HG02642 (cell line): Measurements from ENCODE around the gene MMP24.
"Not testable (repeated sequence)": the region's sequence is repeated elsewhere in the genome, so short reads cannot be mapped to it uniquely, and the experiment has no call there.

ENCODE experiments used
- ATAC-seq: cut with Tn5 transposase; IDR thresholded peaks from one replicate; pipeline ENCODE4 v1.9.1; 2021; ENCODE audit warnings: mild to moderate bottlenecking; ENCODE audit not compliant: unreplicated experiment, poor library complexity

Gene MMP24

DNA sequence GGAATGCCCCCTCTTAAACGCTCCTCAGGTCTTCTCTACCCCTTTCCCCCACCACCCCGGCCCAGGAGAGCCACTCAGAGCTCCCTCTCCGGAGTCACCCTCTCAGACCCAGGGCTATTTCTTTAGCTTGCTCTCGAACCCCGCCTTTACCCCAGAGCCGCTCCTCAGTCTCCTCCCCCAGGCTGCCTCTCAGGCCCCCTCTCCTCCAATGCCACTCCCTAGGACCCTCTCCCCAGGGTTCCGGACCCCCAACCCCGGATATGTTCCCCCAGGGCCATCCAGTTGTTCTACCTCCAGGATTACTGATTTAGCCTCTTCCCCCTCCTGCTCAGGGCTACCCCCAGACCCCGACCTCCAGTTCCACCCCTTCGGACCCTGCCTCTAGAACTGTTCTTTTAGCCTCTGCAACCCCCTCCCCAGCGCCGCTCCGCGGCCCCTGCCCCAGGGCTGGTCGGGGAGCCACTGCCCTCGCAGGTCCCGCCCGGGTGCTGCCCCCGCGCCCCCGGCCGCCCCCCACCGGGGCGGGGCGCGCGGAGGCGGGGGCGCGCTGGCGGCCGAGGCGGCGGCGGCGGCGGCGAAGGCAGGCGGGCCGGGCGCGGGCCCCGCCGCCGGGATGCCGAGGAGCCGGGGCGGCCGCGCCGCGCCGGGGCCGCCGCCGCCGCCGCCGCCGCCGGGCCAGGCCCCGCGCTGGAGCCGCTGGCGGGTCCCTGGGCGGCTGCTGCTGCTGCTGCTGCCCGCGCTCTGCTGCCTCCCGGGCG, at the start of gene MMP24:
Gene MMP24, plus strand, starts transcription at position 565 of the 758 bp plus-strand sequence. Its CDS starts 49 bp downstream, at position 614.
- ATAC-seq: no peak

DNA sequence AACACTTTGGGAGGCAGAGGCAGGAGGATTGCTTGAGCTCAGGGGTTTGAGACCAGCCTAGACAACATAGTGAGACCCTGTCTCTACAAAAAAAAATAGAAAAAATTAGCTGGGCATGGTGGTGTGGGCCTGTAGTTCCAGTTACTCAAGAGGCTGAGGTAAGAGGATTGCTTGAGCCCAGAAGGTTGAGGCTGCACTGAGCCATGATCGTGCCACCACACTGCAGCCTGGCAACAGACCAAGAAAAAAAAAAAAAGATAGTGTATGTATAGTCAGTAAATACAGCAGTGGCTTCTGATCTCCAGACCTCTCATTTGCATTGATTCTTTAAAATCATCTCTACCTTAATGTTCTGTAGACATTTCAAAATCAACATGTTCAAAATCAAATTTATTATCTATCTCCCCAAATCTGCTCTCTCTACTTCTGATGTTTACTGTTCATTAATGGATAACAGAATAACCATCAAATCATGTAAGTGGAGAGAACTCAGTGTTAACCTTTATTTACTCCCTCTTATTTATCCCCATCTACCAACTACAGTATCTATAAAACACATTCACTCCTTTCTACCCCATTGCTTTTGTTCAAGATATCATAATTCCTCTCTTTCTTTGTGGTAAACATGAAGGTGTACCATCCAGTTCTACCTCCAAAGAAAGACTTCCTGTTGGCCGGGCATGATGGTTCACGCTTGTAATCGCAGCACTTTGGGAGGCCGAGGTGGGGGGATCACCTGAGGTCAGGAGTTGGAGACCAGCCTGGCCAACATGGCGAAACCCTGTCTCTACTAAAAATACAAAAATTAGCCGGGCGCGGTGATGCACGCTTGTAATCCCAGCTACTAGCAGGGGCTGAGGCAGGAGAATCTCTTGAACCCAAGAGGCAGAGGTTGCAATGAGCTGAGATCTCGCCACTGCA, 46.9 kb upstream of the MMP24 start:
- no peak for ATAC-seq

DNA sequence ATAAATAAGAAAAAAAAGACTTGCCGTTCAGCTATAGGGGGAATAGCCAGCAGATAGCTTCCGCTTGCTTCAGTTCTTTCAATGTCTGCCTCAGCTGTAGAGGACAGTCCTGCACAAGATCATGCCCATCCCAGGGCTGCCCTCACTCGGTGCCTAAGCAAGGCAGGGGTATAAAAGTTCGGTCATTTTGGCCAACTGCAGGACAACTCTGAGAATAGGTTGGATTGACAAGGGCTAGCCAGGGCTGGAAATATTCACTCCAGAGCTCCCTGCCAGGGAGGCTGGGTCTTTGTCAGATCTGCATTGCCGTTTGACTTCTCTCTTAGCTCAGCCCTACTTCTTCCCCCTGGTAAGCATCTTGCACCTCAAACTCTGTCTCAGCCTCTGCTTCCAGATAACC, 46.2 kb upstream of the MMP24 start:
- ATAC-seq: no peak

DNA sequence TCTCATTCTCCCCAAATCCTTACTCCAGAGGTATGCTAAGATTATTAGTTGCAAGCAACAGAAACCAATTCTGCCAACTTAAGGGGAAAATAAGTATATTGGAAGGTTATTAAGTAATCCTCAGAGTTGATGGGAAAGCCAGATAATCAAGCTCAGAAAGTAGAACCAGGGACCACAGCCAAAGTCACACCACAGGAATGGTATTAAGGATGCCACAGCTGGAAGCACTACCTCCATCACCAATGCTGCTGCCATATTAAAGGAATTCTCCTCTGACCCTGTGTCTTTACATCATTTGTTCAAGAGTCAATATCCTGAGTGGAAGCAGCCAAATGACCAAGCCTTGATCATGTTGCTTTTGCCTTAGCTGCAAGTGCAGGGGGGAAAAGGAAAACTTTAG, 44.8 kb upstream of the MMP24 start:
- ATAC-seq: no peak

DNA sequence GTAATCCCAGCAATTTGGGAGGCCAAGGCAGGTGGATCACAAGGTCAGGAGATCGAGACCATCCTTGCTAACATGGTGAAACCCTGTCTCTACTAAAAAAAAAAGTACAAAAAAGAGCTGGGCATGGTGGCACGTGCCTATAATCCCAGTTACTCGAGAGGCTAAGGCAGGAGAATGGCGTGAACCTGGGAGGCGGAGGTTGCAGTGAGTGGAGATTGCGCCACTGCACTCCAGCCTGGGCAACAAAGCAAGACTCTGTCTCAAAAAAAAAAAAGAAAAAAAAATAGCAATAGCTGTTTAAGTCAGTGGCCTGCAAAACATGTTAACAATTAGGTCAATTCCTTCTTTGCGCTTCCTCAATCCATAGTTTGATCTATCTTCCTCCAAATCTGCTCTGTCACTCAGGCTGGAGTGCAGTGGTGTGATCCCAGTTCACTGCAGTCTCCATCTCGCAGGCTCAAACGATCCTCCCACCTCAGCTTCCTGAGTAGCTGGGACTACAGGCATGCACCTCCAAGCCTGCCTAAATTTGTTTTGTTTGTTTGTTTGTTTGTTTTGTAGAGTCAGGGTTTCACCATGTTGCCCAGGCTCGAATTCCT, 39.7 kb upstream of the MMP24 start:
- not testable (repeated sequence) for ATAC-seq

DNA sequence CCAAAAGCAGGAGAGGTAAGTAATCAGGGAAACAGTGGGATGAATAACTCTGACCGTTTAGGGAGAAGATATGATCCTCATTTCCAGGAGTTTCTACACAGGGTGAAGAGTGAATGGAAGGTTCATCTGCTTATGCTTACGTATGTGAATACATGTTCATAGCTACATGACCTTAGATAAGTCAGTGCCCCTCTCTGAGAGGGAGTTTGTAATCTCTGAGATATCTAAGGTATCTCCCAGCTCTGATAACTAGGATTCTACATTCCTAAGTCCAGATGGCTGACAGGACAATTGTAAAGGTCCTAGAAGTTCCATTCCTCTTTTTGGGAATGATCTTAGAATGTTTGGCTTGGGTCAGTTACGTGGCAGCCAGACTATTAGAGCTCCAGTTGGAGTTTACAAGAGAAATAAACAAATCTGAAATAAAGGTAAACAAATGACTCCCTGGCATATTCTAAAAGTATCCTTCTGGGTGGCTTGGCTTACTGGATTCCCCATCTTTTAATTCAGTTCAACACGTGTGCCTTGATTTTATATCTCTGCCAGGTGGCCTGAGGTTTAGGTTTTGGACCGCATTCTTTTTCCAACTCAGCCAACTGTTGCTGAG, 38.8 kb upstream of the MMP24 start:
- no peak for ATAC-seq

DNA sequence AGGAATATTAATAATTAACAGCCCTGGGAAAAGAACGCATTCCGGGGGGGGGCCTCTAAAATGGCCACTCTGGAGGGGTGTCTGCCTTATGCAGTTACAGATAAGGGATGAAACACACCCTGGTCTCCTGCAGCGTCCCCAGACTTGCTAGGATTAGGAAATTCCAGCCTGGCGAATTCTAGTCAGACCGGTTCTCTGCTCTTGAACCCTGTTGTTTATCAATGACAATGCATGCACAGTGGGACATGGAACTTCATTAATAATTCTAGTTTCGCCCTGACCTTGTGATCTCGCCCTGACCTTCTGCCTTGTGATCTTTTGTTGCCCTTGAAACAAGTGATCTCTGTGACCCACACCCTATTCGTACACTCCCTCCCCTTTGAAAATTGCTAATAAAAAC, 37.3 kb upstream of the MMP24 start:
- not testable (repeated sequence) for ATAC-seq

DNA sequence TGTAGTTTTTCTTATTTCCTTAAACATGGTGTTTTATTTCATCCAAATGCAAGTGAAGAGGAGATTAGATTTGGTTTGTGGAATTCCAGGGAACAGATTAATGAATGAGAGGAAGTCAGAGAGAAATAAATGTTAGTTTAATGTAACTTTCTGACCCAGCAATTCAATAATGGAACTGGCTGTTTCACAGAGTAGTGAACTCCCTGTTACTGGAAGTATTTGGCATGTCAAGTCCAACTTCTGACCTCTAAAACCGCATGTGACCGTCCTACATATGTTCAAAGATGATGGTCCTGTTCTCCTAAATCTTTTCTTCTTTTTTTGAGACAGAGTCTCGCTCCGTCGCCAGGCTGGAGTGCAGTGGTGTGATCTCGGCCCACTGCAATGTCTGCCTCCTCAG, 35.9 kb upstream of the MMP24 start:
- ATAC-seq: no peak

DNA sequence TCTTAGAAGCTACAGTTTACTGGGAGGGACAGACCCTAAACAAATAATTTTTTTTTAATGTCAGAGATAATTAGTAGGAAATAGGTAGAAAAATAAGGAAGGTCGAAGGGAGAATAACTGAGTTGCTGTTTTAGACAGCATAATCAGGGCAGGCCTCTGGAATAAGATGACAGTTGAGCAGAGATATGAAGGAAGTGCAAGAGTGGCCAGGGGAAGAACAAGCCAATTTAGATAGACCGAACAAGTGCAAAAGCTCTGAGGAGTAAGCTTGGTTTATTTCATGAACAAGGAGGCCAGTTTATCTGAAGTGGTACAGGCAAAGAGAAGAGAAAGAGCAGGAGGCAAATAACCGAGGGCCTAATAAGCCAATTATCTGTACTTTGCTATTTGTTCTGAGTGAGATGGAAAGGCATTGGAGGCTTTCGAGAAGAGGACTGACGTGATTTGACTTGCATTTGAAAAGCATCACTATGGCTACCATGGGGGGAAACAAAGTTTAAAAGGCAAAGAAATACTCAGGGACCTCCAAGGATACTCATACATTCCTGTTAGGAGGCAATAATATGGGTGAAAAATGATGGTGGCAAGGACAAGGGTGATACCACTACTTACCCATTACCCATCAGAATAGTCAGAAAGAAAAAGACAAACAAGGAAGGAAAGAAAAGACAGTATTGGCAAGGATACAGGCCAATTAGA, 34.9 kb upstream of the MMP24 start:
- ATAC-seq: no peak

DNA sequence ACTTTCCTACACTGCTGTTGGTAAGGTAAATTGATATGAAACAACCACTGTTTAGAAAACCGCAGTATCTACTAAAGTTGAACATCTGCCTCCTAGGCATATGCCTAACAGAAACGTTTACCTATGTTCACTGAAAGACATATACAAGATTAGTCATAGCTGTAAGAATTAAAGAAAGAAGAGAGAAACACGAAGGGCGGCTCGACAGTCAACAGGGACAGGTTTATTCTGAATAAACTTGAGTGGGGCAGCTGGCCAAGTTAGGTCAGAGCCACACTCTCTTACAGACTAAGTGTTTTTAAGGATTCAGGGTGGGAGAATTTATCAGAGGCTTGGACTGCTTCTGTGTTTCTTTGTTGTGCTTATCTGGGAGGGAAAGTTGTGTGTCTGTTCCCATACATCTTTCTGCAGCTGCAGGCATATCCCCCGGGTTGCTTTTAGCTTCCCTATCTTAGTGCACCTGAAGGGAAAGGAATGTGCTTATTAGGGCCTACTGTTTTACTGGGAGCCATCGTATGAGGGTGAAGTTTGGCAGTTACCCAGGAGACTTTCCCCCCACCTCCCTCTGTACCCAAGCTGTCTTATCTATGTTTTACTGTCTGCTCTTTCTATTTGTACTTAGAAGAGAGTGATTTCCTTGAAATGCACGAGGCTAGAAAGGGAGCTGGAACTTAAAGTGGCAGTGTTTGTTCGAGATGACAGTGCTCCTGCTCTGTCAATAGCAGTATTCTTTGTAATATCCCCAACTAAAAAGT, 34.2 kb upstream of the MMP24 start:
- no peak for ATAC-seq

DNA sequence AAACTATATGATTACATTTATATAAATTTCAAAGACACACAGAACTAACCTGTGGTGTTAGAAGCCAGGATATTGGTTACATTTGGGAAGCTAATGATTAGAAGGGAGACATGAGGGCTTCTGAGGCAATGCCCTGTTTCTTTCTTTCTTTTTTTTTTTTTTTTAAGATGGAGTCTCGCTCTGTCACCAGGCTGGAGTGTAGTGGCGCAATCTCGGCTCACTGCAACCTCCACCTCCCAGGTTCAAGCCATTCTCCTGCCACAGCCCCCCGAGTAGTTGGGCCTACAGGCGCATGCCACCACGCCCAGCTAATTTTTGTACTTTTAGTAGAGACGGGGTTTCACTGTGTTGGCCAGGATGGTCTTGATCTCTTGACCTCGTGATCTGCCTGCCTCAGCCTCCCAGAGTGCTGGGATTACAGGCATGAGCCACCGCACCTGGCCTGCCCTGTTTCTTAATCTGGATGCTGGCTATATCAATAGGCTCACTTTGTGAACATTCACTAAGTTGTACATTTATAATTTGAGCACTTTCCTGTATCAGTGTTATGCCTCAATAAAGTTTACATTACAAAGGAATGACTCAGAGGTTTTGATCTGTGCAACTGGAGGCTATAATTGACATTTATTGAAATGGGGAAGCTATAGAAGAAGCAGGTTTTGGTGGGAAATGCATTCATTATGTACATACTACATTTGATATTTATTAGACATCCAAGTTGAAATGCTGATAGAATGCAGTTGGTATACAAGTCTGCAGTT, 33.3 kb upstream of the MMP24 start:
- not testable (repeated sequence) for ATAC-seq

DNA sequence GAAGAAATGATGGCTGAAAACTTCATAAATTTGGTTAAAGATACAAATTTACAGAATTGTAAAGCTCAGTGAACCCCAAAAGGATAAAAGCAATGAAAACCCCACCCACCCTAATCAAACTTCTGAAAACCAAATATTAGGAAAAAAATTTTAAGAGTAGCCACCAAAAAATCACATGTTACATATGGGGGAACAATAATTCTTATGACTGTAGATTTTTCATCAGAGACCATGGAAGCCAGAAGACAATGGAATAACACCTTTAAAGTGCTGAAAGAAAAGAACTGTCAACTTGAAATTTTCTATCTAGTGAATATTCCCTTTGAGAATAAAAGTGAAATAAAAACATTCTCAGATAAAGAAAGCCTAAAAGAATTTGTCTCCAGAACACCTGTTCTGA, 30.2 kb upstream of the MMP24 start:
- ATAC-seq: no peak

DNA sequence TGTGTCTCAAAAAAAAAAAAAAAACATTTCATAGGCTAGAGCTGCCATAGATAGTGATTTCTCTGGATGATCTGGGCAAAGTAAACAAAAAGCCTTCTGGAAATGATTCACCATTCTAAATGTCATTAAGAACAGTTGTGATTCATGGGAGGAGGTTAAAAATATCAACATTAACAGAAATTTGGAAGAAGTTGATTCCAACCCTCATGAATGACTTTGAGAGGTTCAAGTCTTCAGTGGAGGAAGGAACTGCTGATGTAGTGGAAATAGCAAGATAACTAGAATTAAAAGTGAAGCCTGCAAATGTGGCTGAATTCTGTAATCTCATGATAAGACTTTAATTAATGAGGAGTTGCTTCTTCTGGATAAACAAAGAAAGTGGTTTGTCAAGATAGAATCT, 26.8 kb upstream of the MMP24 start:
- no peak for ATAC-seq

DNA sequence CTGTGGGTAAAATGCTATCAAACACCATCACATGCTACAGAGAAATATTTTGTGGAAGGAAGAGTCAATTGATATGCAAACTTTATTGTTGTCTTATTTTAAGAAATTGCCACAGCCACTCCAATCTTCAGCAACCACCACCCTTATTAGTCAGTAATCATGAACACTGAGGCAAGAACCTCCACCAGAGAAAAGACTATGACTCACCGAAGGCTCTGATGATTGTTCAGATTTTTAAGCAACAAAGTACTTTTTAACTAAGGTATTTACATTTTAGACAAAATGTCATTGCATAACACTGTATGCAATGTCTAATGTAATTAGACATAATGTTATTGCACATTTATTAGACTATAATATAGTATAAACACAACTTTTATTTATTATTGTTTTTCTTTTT, 26.2 kb upstream of the MMP24 start:
- ATAC-seq: no peak

DNA sequence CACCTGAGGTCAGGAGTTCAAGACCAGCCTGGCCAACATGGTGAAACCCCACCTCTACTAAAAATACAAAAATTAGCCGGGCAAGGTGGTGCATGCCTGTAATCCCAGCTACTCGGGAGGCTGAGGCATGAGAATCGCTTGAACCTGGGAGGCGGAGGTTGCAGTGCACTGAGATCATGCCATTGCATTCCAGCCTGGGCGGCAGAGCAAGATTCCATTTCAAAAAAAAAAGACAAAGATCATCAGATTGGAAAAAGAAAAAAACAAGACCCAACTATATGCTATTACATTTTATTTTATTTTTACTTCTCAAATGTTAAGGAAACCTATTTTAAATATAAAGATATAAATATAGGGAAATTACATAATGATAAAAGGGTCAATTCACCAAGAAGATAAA, 25.0 kb upstream of the MMP24 start:
- not testable (repeated sequence) for ATAC-seq

DNA sequence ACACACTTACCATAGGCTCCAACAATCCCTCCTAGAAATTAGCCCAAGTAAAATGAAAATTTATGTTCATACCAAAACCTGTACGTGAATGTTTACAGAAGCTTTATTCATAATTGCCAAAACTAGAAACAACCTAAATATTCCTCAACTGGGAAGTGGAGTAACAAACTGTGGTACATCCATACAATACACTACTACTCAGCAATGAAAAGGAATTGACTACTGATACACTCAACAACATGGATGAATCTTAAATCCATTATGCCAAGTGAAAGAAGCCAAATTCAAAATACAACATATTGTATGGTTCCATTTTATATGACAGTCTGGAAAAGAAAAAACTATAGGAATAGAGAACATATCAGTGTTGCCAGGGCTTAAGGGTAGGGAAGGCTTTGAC, 19.7 kb upstream of the MMP24 start:
- no peak for ATAC-seq

DNA sequence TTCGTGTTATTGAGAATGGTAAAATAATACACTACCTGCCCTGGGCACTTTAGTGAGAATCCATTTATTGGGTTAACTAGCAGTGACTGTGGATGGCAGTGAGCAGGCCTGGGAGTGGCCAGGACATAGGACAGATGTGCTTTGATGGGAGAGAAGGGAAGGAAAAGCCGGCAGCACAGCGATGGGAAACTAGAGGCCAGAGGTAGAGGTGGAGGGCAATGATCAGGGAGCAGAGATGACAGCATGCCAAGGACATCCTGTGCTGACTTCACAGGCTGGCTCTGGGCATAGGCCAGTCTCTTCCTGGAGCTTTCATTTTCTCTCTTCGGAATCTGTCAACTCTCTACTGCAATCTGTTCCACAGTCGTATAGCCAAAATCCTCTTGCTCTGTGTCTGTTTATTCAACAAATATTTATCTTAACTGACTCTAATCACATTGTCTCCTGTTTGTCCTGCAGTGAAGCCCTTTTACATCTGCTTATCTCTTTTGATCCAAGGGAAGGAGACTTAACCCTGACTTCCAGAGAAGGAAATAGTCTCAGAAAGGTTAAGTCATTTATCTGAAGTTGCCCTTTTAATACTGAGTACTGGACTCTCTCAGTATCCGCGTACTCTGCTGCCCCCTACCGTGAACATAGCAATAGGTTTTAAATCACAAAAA, 18.4 kb upstream of the MMP24 start:
- ATAC-seq: no peak
